ENCODE results near the gene NTN1.

DNA sequence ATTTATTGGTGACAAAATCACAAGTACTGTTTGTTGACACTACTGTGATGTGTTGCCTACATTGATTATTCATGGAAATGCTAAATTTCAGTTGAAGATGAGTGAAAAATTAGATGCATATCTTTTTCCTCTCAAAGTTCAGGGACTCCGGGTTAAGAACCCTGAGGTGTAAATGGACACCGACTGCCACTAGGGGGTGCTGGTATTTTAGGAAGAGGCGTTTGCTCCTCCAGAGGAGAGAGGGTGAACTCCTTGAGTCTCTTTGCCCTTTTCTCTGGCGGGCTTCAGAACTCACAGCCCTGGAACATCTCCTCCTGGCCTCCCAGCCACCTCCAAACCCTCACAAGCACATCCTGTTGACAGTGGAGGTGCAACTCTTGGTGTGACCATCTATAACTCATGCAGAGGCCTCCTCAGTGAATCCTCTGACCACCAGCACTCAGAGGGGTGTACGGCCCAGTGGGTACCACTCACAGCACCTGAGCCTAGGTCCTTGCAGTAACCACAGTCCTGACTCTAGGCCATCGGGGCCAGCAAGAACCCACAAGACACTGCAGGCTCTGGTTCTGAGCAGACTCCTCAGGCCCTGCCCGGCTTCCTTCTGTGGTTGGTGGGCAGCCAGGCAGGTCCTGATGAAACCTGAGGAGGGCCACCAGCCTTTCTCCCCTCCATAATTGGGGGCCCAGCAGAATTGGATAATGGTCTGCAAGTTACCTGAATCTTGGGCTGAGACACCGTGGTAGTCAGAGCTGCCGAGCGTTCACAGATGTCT lies 29.6 kb upstream of the NTN1 start:
- TF ChIP-seq ZNF423 (tag by site-specific recombination; IDR thresholded peaks at IDR 0.05) (no peak), ZNF747 (tag by site-specific recombination; IDR thresholded peaks at IDR 0.05) (no peak), ZNF174 (tag by site-specific recombination; IDR thresholded peaks at IDR 0.05) (no peak), TCF7L2 (IDR thresholded peaks at IDR 0.05; ENCODE audit: borderline replicate concordance, low read depth, low read length) (no peak), IKZF3 (tag by site-specific recombination; IDR thresholded peaks at IDR 0.05) (no peak), ZNF433 (tag by site-specific recombination; IDR thresholded peaks at IDR 0.05; ENCODE audit: low read depth) (no peak), SETDB1 (IDR thresholded peaks at IDR 0.05; ENCODE audit: insufficient read length, low read length) (no peak)
- TF ChIP-seq, protein P1, sequence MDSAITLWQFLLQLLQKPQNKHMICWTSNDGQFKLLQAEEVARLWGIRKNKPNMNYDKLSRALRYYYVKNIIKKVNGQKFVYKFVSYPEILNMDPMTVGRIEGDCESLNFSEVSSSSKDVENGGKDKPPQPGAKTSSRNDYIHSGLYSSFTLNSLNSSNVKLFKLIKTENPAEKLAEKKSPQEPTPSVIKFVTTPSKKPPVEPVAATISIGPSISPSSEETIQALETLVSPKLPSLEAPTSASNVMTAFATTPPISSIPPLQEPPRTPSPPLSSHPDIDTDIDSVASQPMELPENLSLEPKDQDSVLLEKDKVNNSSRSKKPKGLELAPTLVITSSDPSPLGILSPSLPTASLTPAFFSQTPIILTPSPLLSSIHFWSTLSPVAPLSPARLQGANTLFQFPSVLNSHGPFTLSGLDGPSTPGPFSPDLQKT (IDR thresholded peaks at IDR 0.05; ENCODE audit: borderline replicate concordance, low read depth, low read length): no peak
- TF ChIP-seq, protein P2, sequence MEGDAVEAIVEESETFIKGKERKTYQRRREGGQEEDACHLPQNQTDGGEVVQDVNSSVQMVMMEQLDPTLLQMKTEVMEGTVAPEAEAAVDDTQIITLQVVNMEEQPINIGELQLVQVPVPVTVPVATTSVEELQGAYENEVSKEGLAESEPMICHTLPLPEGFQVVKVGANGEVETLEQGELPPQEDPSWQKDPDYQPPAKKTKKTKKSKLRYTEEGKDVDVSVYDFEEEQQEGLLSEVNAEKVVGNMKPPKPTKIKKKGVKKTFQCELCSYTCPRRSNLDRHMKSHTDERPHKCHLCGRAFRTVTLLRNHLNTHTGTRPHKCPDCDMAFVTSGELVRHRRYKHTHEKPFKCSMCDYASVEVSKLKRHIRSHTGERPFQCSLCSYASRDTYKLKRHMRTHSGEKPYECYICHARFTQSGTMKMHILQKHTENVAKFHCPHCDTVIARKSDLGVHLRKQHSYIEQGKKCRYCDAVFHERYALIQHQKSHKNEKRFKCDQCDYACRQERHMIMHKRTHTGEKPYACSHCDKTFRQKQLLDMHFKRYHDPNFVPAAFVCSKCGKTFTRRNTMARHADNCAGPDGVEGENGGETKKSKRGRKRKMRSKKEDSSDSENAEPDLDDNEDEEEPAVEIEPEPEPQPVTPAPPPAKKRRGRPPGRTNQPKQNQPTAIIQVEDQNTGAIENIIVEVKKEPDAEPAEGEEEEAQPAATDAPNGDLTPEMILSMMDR (tag by site-specific recombination; IDR thresholded peaks at IDR 0.05): no peak
- TF ChIP-seq, protein P3, sequence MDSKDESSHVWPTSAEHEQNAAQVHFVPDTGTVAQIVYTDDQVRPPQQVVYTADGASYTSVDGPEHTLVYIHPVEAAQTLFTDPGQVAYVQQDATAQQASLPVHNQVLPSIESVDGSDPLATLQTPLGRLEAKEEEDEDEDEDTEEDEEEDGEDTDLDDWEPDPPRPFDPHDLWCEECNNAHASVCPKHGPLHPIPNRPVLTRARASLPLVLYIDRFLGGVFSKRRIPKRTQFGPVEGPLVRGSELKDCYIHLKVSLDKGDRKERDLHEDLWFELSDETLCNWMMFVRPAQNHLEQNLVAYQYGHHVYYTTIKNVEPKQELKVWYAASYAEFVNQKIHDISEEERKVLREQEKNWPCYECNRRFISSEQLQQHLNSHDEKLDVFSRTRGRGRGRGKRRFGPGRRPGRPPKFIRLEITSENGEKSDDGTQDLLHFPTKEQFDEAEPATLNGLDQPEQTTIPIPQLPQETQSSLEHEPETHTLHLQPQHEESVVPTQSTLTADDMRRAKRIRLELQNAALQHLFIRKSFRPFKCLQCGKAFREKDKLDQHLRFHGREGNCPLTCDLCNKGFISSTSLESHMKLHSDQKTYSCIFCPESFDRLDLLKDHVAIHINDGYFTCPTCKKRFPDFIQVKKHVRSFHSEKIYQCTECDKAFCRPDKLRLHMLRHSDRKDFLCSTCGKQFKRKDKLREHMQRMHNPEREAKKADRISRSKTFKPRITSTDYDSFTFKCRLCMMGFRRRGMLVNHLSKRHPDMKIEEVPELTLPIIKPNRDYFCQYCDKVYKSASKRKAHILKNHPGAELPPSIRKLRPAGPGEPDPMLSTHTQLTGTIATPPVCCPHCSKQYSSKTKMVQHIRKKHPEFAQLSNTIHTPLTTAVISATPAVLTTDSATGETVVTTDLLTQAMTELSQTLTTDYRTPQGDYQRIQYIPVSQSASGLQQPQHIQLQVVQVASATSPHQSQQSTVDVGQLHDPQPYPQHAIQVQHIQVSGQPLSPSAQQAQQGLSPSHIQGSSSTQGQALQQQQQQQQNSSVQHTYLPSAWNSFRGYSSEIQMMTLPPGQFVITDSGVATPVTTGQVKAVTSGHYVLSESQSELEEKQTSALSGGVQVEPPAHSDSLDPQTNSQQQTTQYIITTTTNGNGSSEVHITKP (tag by site-specific recombination; IDR thresholded peaks at IDR 0.05): no peak

All from HEK293 (cell line).